Measurements from ENCODE around the gene ZNF823. TPM values are rescaled to one million over a fixed set of nuclear protein-coding genes. Genes with fewer than 3 reads are reported as not detected.

The ZNF823 gene
- total and polyA plus RNA-seq, 10 donors, result 1.3 to 5.2 (median 3.6) TPM

DNA sequence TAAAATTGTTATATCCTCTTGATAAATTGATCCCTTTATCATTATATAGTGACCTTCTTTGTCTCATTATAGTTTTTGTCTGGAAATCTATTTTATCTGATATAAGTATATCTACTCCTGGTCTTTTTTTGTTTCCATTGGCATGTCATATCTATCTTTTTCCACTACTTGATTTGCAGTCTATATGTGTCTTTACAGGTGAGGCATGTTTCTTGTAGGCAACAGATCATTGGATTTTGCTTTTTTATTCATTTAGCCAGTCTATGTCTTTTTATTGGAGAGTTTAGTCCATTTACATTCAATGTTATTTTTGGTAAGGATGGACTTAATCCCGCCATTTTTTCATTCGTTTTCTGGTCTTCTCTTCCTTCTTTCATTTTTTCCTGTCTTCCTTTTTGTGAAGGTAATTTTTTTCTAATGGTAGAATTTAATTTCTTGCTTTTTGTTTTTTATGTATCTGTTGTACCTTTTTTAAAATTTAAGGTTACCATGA, 13.5 kb upstream of the ZNF823 start:
- TF ChIP-seq POLR2A (IDR thresholded peaks at IDR 0.05) (no peak), POLR2AphosphoS5 (IDR thresholded peaks at IDR 0.05) (no peak)
- TF ChIP-seq, protein P1, sequence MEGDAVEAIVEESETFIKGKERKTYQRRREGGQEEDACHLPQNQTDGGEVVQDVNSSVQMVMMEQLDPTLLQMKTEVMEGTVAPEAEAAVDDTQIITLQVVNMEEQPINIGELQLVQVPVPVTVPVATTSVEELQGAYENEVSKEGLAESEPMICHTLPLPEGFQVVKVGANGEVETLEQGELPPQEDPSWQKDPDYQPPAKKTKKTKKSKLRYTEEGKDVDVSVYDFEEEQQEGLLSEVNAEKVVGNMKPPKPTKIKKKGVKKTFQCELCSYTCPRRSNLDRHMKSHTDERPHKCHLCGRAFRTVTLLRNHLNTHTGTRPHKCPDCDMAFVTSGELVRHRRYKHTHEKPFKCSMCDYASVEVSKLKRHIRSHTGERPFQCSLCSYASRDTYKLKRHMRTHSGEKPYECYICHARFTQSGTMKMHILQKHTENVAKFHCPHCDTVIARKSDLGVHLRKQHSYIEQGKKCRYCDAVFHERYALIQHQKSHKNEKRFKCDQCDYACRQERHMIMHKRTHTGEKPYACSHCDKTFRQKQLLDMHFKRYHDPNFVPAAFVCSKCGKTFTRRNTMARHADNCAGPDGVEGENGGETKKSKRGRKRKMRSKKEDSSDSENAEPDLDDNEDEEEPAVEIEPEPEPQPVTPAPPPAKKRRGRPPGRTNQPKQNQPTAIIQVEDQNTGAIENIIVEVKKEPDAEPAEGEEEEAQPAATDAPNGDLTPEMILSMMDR (IDR thresholded peaks at IDR 0.05 in 8 of 11, conservative IDR thresholded peaks at IDR 0.05 in 3 of 11), result no peak
- Histone ChIP-seq H3K4me1 (no peaks in the 10 kb centered on the region), H3K27me3 (replicated peaks in 1 of 7) (no peaks in the 10 kb centered on the region), H3K4me3 (no peak overlapping the region), H3K9me3 (peaks cover 0 to 92% (median 80%) of the 10 kb centered on the region in 8 donors), H3K36me3 (no peaks in the 10 kb centered on the region), H3K27ac (no peak overlapping the region)
- 56 to 90% (median 77%) methylated on average over 2 of the region's 2 CpGs for WGBS, 5 donors
- intact Hi-C loops (cut with DNase I; ENCODE audit: low total_unique reads), result no loop called here
- no peak for DNase-seq

DNA sequence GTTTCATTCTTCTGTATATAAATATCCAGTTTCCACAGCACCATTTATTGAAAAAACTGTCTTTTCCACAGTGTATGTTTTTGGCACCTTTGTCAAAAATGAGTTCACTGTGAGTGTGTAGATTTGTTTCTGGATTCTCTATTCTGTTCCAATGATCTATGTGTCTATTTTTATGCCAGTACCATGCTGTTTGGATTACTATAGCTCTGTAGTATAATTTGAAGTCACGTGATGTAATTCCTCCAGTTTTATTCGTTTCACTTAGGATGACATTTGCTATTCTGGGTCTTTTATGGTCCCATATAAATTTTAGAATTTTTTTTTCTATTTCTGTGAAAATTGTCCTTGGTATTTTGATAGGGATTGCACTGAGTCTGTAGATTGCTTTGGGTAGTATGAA, 11.0 kb upstream of the ZNF823 start:
- intact Hi-C loops (cut with DNase I; ENCODE audit: low total_unique reads), result no loop called here

DNA sequence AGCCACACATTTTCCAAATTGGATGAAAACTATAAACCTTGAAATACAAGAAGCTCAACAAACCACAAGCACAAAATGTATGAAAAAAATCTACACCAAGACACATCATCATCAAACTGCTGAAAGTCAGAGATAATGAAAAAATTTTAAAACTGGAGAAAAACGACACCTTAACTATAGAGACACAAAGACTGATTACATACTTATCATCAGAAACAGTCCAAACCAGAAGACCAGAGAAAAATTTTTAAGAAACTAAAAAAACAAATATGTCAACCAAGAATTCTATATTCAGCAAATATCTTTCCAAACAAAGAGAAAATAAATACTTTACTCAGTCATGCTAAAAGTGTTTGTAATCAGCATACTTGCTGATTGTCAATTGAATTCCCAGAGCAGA, 8.5 kb upstream of the ZNF823 start:
- Histone ChIP-seq H3K27me3 (replicated peaks in 1 of 7) (no peaks in the 10 kb centered on the region), H3K9me3 (peaks cover 5 to 64% (median 61%) of the 10 kb centered on the region in 8 donors), H3K4me3 (no peak overlapping the region), H3K36me3 (no peaks in the 10 kb centered on the region), H3K27ac (no peak overlapping the region), H3K4me1 (no peaks in the 10 kb centered on the region)
- TF ChIP-seq POLR2AphosphoS5 (IDR thresholded peaks at IDR 0.05) (no peak), POLR2A (IDR thresholded peaks at IDR 0.05) (no peak)
- TF ChIP-seq, protein P1 (IDR thresholded peaks at IDR 0.05 in 8 of 11, conservative IDR thresholded peaks at IDR 0.05 in 3 of 11), result no peak
- 49 to 85% (median 78%) methylated on average over 1 of the region's 1 CpG for WGBS, 5 donors
- DNase-seq, result no peak
- intact Hi-C loops (cut with DNase I; ENCODE audit: low total_unique reads), result no loop called here

More for the DNA sequence above, 11.0 kb upstream of the ZNF823 start:
- Histone ChIP-seq H3K9me3 (peaks cover 5 to 84% (median 72%) of the 10 kb centered on the region in 8 donors), H3K4me1 (no peaks in the 10 kb centered on the region), H3K4me3 (no peak overlapping the region), H3K27ac (no peak overlapping the region), H3K27me3 (replicated peaks in 1 of 7) (no peaks in the 10 kb centered on the region), H3K36me3 (no peaks in the 10 kb centered on the region)
- WGBS, 5 donors, result 23 to 73% (median 63%) methylated on average over 2 of the region's 2 CpGs
- DNase-seq, result no peak
- TF ChIP-seq, protein P1 (IDR thresholded peaks at IDR 0.05 in 8 of 11, conservative IDR thresholded peaks at IDR 0.05 in 3 of 11), result no peak
- no peak for TF ChIP-seq POLR2A (IDR thresholded peaks at IDR 0.05)
- no peak for TF ChIP-seq POLR2AphosphoS5 (IDR thresholded peaks at IDR 0.05)

DNA sequence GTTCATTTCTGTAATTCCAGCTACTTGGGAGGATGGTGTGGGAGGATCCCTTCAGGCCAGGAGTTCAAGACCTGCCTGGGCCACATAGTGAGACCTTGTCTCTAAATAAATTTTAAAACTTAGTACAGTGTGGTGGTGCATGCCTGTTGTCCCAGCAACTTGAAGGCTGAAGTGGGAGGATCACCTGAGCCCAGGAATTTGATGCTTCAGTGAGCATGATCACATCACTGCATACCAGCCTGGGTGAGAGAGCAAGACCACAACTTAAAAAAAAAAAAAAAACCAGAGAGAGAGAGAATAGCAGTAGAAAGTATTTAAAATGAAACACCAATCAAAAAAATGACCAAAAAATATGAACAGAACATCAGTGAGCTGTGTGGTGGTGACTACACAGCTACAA, 7.1 kb upstream of the ZNF823 start:
- Histone ChIP-seq H3K9me3 (peaks cover 5 to 55% (median 48%) of the 10 kb centered on the region in 8 donors), H3K27me3 (replicated peaks in 1 of 7) (no peaks in the 10 kb centered on the region), H3K4me1 (no peaks in the 10 kb centered on the region), H3K4me3 (no peak overlapping the region), H3K27ac (no peak overlapping the region), H3K36me3 (no peaks in the 10 kb centered on the region)
- intact Hi-C loops (cut with DNase I; ENCODE audit: low total_unique reads), result no loop called here
- TF ChIP-seq POLR2AphosphoS5 (IDR thresholded peaks at IDR 0.05), result no peak
- TF ChIP-seq POLR2A (IDR thresholded peaks at IDR 0.05), result no peak
- TF ChIP-seq, protein P1 (IDR thresholded peaks at IDR 0.05 in 8 of 11, conservative IDR thresholded peaks at IDR 0.05 in 3 of 11), result no peak
- DNase-seq, result no peak

Measured in spleen (tissue), 11 donors.